ENCODE measurements around the gene EMC9.

The EMC9 gene, protein sequence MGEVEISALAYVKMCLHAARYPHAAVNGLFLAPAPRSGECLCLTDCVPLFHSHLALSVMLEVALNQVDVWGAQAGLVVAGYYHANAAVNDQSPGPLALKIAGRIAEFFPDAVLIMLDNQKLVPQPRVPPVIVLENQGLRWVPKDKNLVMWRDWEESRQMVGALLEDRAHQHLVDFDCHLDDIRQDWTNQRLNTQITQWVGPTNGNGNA
- 1.8 to 5.7 (median 3.3) reads per million in 17 experiments for total RNA-seq

DNA sequence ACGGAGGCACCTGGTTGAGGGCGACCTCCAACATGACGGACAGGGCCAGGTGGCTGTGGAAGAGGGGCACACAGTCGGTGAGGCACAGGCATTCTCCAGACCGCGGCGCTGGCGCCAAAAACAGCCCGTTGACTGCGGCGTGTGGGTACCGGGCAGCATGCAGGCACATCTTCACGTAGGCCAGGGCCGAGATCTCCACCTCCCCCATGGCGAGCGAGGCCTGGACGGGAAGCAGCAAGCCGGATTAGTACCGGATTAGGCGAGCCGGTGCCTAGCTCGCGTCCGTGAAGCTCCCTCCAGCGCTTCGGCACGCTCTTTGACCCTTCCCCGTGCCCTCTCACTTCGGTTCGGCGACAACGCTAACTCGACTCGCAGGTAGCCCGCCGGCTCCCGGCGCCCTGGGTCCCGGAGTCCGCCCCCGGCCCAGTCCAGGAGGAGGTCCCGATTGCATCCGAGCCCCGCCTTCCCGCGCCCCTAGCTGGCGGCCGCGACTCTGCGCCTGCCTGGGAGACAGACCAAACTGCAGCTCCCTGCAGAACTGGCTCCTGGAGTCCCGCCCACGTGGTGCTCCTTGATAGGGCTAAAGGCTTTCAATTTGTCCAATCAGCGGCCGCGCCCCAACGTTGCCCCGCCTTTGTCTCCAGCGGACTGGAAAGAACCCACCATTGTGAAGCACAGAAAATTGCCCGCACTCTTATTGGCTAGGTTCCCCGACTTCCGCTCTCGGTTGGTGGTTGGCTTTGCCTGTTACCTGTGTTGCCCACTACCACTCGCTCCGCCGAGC is at the start of gene EMC9:
TSS of gene EMC9 (minus strand) at position 495 of the 784 bp plus-strand sequence. CDS start at position 208, 287 bp downstream.
- DNase-seq: peak; percentile 100

GRCh38 chr14:24190416-24190815 is 49.0 kb upstream of the EMC9 start:
- no peak for DNase-seq

DNA sequence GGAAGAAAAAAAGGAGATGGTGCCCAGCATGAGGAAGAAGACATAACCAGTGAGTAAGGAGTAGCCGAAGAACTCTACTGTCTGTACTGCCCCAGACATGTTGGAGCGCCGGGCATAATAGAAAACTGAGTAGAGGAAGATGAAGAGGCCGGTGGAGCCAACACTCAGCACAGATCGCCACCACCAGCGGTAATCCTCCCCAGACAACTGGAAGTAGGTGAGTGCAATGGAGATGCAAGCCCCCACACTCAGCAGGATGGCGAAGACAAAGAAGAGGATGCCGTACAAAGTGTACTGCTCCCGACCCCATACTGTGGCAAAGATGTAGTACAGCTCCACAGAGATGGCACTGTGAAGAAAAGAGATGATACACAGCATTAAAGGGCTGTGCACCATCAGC is 48.1 kb upstream of the EMC9 start:
- DNase-seq: no peak

GRCh38 chr14:24189059-24189375 is 47.6 kb upstream of the EMC9 start:
- peak in 1 of 4 experiments; percentile 4 for DNase-seq

- peak; percentile 96 to 98 (median 98) for DNase-seq
Observed at GRCh38 chr14:24188251-24189058, 47.1 kb upstream of the EMC9 start, which contains the start of gene IPO4. IPO4 (minus strand) TSS chr14:24188816; CDS start chr14:24188787, 29 bp downstream.

- DNase-seq: no peak
Observed at GRCh38 chr14:24187539-24187915, 46.1 kb upstream of the EMC9 start.

- no peak for DNase-seq
Observed at GRCh38 chr14:24186831-24187538, 45.6 kb upstream of the EMC9 start.

DNA sequence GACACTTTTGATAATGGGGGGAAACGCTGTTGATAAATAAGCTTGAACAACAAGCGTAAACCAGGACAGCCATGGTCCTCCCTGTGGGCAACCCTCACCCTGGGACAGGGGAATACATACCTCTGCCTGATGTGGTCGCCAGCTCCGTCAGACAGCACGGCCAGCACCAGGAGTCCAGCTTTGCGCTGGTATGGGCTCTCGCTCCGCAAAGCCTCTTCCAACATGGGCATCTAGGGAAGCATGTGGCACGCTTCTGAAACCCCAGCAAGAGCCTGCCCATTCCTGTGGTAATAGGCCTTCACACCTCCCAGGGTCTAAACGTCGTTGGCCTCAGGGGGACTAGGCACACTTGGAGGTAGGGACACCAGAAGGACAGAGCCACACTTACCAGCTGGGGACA is 44.4 kb upstream of the EMC9 start:
- DNase-seq: no peak

DNA sequence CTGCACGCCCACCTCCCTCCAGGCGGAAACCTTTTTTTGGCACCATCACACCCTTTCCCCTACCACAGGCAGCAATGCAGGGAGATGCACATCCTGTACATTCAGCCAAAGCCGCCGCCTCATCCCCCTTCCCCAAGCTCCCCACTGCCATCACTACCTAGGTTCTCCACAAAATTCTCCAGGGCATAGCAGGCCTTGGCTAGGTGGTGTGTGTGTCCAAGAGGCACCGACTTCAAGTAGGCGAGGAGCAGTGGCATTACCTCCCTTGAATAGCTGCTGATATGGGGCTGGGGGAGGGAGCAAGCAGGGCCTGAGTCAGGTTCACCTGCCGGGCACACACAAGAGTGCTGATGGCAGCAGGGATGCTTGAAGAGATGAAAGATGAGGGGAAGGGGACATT is 43.6 kb upstream of the EMC9 start:
- no peak for DNase-seq

GRCh38 chr14:24184104-24184970 is 42.9 kb upstream of the EMC9 start:
- no peak for DNase-seq

GRCh38 chr14:24183014-24183481 is 41.7 kb upstream of the EMC9 start:
- no peak for DNase-seq

GRCh38 chr14:24182110-24182882 is 40.9 kb upstream of the EMC9 start:
- no peak for DNase-seq

- no peak for DNase-seq
Observed at GRCh38 chr14:24181371-24182077, 40.1 kb upstream of the EMC9 start.

DNA sequence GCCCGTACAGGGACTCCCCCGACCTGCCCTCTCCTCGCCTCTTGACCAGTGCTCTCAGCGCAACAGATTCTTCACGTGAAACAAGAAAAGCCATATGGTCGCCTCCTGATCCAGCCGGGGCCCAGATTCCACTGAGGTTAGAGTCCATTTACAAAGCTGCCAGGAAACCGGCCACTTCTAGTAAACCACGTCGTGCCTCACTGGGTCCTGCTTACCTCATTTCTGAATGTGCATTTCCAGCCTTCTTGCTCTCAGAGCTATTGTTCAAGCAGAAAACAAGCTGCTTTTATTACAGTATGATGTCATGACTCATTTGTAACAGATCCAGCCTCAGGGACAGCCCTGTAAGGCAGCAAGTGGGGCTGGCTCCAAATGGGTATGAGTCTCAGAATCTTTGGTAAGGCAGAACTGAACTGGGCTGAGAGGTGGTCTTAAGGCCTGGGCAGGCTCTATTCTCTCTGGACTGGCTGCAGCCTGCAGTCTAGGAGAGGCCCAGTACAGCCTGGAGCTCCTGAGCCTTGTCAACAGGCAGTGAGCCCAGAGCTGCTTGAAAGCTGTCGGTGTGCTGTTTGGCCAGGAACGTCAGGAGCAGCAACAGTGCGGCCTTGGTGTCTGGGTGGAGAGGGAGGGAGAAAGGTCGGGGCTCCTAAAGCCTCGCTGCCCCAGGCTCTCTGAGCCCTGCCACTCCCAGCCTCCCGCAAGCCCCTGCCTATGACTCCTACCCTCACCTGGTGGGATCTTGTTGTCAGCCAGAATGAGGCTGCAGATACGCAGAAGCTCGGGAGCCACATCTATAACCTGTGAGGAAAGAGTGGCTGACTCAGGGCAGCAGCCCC is 38.8 kb upstream of the EMC9 start:
- no peak for DNase-seq

- DNase-seq: no peak
Observed at GRCh38 chr14:24179294-24179960, 38.0 kb upstream of the EMC9 start.

DNA sequence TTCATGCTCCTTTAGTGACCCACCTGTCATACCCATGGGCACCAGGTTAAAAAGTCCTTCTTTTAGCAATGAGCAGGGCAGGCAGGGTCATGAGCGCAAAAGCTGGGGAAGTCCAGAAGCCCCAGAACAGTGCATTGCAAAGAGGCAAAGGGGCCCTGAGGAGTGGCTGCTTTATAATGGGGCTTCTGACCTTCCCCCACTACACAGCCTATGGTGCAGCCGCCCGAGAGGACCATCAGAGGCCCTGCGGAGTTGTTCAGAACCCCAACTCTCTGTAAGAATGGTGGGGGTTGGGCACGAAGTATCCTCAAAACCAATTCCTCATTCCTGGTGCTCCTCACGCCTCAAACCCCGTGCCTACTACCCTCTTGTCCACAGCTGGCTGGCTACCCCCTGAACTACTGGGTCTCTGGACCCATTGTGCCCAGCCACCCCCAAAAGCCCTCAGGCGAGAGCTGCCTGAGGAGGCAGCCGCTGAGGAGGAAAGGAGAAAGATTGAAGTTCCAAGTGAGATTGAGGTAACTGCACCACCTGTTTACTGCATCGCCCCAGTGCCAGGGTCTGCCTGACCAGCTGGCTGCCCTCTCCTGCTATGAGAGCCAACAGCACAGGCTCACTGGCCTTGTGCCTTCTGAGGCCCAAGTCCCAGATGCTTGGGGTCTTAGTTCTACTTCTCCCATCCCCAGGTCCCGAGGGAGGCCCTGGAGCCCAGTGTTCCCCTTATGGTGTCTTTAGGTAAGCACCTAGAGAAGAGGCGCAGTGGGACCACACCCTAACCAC is 37.2 kb upstream of the EMC9 start:
- DNase-seq: no peak

DNA sequence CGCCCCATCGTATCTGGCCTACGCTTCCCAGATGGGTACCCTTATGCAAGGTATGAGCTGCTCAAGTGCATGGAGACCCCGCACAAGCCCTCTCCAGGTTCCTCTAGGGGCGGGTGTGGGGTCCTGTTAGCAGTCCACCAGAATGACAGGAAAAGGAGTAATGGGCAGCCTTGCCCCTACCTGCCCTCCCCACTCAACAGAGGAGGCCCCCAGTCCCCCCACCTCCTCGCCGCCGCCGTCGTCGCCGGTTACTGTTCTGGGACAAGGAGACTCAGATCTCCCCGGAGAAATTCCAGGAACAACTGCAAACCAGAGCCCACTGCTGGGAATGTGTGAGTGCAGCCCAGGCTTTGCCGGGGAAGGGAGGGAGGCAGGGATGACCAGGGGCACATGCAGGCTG is 36.5 kb upstream of the EMC9 start:
- no peak for DNase-seq

Data from suppressor macrophage (primary cell).